Esophagus squamous epithelium (tissue), 4 donors: ENCODE data around the gene SUV39H1.

ENCODE experiments used
- POLR2A ChIP-seq, 4 donors: fragments of 450-650 bp; IDR thresholded peaks; one replicate each; pipeline ENCODE4 v1.6.1; 2017; ENCODE audit warnings: antibody characterized with exemption in 4 of 4, mild to moderate bottlenecking in 4 of 4, moderate library complexity in 3 of 4
- TF ChIP-seq, protein P1 (sequence below), 6 experiments: fragments of 450-650 bp in 4 of 6; fragments of 200-600 bp in 2 of 6; sonication (generic) in 2 of 6; IDR thresholded peaks; one replicate each; pipeline ENCODE4 v1.5.1; 2016 to 2019; ENCODE audit warnings: antibody characterized with exemption in 6 of 6, mild to moderate bottlenecking in 4 of 6, moderate library complexity in 4 of 6

DNA sequence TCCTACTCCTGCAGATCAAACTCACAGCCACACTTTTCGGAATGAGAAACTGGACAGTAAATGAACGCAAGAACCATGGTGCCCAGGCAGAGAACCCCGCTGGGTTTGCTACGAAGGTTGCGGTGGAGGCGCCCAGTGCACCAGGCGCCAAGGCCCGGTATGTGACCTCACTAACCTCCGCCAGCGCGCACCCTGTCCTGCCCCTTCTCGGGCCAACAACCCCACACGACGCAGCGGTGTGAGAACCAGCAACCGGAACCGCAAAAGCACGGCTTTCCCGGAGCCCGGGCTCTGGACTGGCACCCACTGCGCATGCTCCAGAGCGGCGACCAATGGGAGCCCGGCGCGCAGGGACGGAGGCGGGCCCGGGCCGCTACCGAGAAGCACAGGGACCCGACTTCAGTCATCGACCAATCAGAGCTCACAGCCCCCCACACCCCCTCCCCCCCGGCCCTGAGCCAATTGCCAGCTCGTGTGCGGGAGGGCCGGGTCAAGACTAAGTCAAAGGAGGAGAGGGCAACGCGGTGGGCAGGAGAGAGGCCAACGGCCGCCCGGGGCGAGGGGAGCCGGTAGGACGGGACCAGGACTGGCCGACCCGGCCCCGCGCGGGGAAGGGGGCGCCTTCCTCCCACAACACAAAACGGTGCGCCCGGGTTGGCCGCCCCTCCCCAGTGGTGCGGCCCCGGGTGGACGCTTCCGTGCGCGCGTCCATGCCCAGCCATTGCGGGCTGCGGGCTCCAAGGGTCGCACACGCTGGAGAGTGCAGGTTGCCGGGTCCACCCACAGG is 20.2 kb upstream of the SUV39H1 start:
- TF ChIP-seq, protein P1, sequence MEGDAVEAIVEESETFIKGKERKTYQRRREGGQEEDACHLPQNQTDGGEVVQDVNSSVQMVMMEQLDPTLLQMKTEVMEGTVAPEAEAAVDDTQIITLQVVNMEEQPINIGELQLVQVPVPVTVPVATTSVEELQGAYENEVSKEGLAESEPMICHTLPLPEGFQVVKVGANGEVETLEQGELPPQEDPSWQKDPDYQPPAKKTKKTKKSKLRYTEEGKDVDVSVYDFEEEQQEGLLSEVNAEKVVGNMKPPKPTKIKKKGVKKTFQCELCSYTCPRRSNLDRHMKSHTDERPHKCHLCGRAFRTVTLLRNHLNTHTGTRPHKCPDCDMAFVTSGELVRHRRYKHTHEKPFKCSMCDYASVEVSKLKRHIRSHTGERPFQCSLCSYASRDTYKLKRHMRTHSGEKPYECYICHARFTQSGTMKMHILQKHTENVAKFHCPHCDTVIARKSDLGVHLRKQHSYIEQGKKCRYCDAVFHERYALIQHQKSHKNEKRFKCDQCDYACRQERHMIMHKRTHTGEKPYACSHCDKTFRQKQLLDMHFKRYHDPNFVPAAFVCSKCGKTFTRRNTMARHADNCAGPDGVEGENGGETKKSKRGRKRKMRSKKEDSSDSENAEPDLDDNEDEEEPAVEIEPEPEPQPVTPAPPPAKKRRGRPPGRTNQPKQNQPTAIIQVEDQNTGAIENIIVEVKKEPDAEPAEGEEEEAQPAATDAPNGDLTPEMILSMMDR (IDR thresholded peaks at IDR 0.05): no peak
- peak in 3 of 4 donors; percentile 20 to 62 (median 25) for TF ChIP-seq POLR2A (IDR thresholded peaks at IDR 0.05)
